ENCODE data around the gene PDRG1. TPM values are rescaled to one million over a fixed set of nuclear protein-coding genes. Genes with fewer than 3 reads are reported as not detected.

Gene PDRG1
- total RNA-seq, 1 donor, result 2.2 TPM

DNA sequence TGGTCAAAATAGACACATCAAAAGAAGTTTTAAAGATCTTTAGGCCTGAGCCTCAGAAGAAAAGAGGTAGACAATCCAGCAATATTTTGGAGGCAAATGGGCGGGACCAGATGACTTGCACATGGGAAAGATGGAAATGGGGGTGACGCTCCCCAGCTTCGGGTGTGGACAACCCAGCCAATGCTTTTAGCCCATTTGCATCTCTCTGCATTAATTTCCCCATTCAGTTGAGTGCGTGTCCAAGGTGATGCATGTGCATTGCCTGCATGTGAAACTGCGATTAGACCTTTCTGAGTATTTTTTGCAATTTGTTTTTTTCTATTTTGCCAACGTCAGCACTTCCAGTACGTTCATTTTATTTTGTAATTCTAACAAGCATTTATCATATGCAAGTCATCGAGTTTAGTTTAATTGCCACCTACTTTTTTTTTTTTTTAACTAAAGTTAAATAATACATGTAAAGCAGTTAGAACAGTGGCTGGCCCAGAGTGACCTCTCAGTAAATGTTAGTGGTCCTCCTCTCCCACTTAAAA is 24.2 kb downstream of the PDRG1 start:
- Histone ChIP-seq H3K36me3 (ENCODE audit: insufficient read depth, low read length) (no peaks in the 10 kb centered on the region), H3K9me3 (ENCODE audit: low read depth, low read length) (no peaks in the 10 kb centered on the region), H3K79me2 (ENCODE audit: insufficient read depth, low read length) (no peaks in the 10 kb centered on the region), H2AFZ (ENCODE audit: low read length) (no peak overlapping the region), H3K4me1 (ENCODE audit: insufficient read depth, low read length) (no peaks in the 10 kb centered on the region), H4K20me1 (ENCODE audit: insufficient read depth, low read length) (no peaks in the 10 kb centered on the region), H3K4me2 (ENCODE audit: insufficient read depth, low read length) (no peak overlapping the region), H3K27me3 (ENCODE audit: insufficient read depth, low read length) (peaks cover 8% of the 10 kb centered on the region), H3K27ac (ENCODE audit: low read depth, low read length) (no peak overlapping the region), H3K4me3 (ENCODE audit: insufficient read depth, low read length) (no peak overlapping the region)
- TF ChIP-seq, protein P1, sequence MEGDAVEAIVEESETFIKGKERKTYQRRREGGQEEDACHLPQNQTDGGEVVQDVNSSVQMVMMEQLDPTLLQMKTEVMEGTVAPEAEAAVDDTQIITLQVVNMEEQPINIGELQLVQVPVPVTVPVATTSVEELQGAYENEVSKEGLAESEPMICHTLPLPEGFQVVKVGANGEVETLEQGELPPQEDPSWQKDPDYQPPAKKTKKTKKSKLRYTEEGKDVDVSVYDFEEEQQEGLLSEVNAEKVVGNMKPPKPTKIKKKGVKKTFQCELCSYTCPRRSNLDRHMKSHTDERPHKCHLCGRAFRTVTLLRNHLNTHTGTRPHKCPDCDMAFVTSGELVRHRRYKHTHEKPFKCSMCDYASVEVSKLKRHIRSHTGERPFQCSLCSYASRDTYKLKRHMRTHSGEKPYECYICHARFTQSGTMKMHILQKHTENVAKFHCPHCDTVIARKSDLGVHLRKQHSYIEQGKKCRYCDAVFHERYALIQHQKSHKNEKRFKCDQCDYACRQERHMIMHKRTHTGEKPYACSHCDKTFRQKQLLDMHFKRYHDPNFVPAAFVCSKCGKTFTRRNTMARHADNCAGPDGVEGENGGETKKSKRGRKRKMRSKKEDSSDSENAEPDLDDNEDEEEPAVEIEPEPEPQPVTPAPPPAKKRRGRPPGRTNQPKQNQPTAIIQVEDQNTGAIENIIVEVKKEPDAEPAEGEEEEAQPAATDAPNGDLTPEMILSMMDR (IDR thresholded peaks at IDR 0.05; ENCODE audit: extremely low read depth, low read depth, low read length), result no peak
- no peak for DNase-seq (ENCODE audit: insufficient read length, low spot score, missing footprints)

DNA sequence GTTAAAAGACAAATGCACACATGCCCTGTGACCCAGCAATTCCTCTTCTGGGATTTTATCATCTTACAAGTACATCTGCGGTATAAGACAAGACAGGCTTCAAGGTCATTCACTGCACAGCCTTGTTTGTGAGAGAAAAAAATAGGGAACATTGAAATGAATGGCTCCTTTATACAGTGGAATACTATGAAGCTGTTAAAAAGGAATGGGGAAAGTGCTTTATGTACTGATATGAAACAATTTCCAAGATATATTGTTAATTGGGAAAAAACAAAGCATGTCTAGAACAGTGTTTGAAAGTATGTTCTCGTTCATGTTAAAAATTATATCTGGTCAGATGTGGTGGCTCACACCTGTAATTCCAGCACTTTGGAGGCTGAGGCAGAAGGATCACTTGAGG is 25.4 kb downstream of the PDRG1 start:
- H3K9me3 ChIP-seq (ENCODE audit: low read depth, low read length), result no peaks in the 10 kb centered on the region
- no peak overlapping the region for H3K4me3 ChIP-seq (ENCODE audit: insufficient read depth, low read length)
- no peaks in the 10 kb centered on the region for H3K4me1 ChIP-seq (ENCODE audit: insufficient read depth, low read length)
- H3K79me2 ChIP-seq (ENCODE audit: insufficient read depth, low read length), result no peaks in the 10 kb centered on the region
- peaks cover 10% of the 10 kb centered on the region for H3K27me3 ChIP-seq (ENCODE audit: insufficient read depth, low read length)
- H4K20me1 ChIP-seq (ENCODE audit: insufficient read depth, low read length), result no peaks in the 10 kb centered on the region
- TF ChIP-seq, protein P1 (IDR thresholded peaks at IDR 0.05; ENCODE audit: extremely low read depth, low read depth, low read length), result no peak
- no peak overlapping the region for H3K27ac ChIP-seq (ENCODE audit: low read depth, low read length)
- H3K4me2 ChIP-seq (ENCODE audit: insufficient read depth, low read length), result no peak overlapping the region
- H2AFZ ChIP-seq (ENCODE audit: low read length), result no peak overlapping the region
- DNase-seq (ENCODE audit: insufficient read length, low spot score, missing footprints), result no peak
- H3K36me3 ChIP-seq (ENCODE audit: insufficient read depth, low read length), result no peaks in the 10 kb centered on the region

DNA sequence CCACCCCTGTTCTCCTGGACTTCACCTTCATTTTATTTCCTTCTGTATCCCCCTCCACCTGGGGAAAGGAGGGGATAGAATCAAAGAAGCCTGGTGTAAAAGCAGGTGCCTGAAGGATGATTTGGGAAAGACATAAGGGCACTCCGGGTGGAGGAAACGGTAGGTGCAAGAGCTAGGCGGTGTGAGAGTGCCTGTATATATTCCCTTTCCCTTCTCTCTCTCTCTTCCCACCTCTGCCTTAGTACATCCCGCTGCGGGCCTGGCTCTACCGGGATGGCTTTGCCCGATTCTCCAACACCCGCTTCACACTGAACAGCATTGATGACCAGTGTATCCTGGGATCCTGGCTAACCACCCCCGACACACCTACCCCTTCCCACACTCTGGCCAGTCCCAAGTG is 26.2 kb downstream of the PDRG1 start:
- Histone ChIP-seq H2AFZ (ENCODE audit: low read length) (no peak overlapping the region), H4K20me1 (ENCODE audit: insufficient read depth, low read length) (no peaks in the 10 kb centered on the region), H3K4me3 (ENCODE audit: insufficient read depth, low read length) (no peak overlapping the region), H3K36me3 (ENCODE audit: insufficient read depth, low read length) (no peaks in the 10 kb centered on the region), H3K27ac (ENCODE audit: low read depth, low read length) (no peak overlapping the region), H3K79me2 (ENCODE audit: insufficient read depth, low read length) (no peaks in the 10 kb centered on the region), H3K27me3 (ENCODE audit: insufficient read depth, low read length) (peaks cover 10% of the 10 kb centered on the region), H3K9me3 (ENCODE audit: low read depth, low read length) (no peaks in the 10 kb centered on the region), H3K4me2 (ENCODE audit: insufficient read depth, low read length) (no peak overlapping the region), H3K4me1 (ENCODE audit: insufficient read depth, low read length) (no peaks in the 10 kb centered on the region)
- TF ChIP-seq, protein P1 (IDR thresholded peaks at IDR 0.05; ENCODE audit: extremely low read depth, low read depth, low read length), result no peak
- DNase-seq (ENCODE audit: insufficient read length, low spot score, missing footprints), result no peak

DNA sequence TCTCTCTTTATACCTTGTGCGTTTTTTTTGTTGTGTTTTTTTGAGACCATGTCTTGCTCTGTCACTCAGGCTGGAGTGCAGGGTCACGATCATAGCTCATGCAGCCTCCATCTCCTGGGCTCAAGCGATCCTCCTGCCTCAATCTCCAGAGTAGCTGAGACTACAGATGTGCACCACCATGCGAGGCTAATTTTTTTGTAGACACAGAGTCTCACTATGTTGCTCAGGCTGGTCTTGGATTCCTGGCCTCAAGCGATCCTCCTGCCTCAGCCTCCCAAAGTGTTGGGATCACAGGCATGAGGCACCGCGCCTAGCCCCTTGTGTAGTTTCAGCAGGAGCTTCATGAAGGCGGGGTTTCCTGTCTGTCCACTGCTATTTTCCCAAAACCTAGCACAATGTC is 27.3 kb downstream of the PDRG1 start:
- TF ChIP-seq, protein P1 (IDR thresholded peaks at IDR 0.05; ENCODE audit: extremely low read depth, low read depth, low read length), result no peak
- H3K4me3 ChIP-seq (ENCODE audit: insufficient read depth, low read length), result no peak overlapping the region
- no peak overlapping the region for H2AFZ ChIP-seq (ENCODE audit: low read length)
- H3K79me2 ChIP-seq (ENCODE audit: insufficient read depth, low read length), result no peaks in the 10 kb centered on the region
- H3K27me3 ChIP-seq (ENCODE audit: insufficient read depth, low read length), result peaks cover 7% of the 10 kb centered on the region
- DNase-seq (ENCODE audit: insufficient read length, low spot score, missing footprints), result no peak
- no peak overlapping the region for H3K27ac ChIP-seq (ENCODE audit: low read depth, low read length)
- no peaks in the 10 kb centered on the region for H3K36me3 ChIP-seq (ENCODE audit: insufficient read depth, low read length)
- no peak overlapping the region for H3K4me2 ChIP-seq (ENCODE audit: insufficient read depth, low read length)
- H4K20me1 ChIP-seq (ENCODE audit: insufficient read depth, low read length), result no peaks in the 10 kb centered on the region
- no peaks in the 10 kb centered on the region for H3K9me3 ChIP-seq (ENCODE audit: low read depth, low read length)
- H3K4me1 ChIP-seq (ENCODE audit: insufficient read depth, low read length), result no peaks in the 10 kb centered on the region

Measured in osteoblast (primary cell).